ENCODE data around the gene GALNT8.
"Not testable (repeated sequence)": the region's sequence is repeated elsewhere in the genome, so short reads cannot be mapped to it uniquely, and the experiment has no call there.

Gene GALNT8, protein sequence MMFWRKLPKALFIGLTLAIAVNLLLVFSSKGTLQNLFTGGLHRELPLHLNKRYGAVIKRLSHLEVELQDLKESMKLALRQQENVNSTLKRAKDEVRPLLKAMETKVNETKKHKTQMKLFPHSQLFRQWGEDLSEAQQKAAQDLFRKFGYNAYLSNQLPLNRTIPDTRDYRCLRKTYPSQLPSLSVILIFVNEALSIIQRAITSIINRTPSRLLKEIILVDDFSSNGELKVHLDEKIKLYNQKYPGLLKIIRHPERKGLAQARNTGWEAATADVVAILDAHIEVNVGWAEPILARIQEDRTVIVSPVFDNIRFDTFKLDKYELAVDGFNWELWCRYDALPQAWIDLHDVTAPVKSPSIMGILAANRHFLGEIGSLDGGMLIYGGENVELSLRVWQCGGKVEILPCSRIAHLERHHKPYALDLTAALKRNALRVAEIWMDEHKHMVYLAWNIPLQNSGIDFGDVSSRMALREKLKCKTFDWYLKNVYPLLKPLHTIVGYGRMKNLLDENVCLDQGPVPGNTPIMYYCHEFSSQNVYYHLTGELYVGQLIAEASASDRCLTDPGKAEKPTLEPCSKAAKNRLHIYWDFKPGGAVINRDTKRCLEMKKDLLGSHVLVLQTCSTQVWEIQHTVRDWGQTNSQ

DNA sequence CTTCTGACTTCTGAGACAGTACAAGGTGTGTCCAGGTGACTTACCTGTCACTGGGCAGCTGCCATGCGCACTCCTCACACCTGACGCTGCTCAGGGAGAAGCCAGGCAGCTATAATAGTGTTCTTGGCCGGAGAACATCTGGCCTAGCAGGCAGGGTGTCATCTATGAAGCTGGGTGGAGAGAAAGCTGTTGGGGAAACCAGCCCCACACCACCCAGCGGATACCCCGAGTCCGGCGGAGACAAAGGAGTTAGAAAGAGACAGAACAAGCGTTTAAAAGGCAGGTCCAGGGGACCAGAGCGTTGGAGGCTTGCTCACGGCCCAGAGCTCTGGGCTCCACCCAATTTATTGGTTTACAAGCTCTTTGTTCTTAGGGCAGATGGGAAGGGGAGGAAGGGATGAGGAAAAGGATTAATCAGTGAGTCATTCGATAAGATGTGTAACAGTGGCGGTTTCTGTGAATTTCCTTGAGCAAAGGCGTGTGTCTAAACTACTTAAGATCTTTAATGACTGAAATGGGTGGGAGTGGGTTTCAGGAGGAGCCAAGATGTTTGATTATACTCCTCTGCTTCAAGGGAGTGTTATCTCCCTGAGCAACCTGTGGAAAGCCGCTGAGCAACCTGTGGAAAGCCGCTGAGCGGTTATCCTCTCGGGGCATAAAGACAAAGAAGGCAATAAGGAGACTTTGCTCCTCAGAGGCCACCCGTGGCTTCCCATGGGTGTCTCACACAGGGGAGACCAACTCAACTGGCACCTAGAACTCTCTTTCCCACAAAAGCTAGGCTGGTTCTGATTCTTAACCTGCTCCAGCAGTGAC lies at the start of gene GALNT8:
GALNT8 (plus strand) TSS at position 580 of the 816 bp plus-strand sequence. CDS start 278 bp downstream, outside the sequence.
- DNase-seq = no peak

DNA sequence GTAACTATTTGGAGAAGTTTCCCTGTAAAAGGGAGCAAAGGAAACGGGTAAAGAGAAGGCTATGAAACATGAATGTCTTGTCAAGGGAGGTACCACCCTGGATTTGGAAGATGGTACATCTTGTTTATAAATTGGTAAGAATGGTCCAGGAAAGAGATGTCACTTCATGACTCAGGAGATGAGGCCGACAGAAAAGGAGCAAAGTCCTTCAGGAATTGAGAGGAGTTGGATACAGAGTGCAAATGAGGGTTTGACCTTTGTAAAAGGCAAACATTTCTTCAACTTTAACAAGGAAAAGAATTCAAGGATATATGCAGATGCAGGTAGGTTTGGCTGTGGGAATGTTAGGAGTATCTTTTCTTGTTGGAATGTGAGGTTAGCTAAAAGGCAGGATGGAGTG lies 40.5 kb upstream of the GALNT8 start:
- DNase-seq = no peak

DNA sequence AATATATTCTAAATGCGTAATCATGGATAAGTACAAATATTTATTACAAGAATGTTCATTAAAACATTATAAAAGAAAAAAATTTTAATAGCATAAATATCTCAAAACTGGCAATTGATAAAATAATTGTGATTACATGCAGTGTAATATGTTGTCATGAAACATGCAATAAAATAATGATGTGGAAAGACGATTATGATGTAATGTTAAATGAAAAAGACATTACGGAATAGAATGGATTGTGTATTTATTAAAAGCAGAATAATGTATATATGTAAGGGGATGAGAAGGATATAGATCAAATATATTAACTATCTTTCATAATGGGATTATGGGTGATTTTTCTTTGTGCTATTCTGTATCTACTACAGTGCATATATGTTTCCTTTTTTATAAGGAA lies 38.5 kb upstream of the GALNT8 start:
- no peak for DNase-seq

DNA sequence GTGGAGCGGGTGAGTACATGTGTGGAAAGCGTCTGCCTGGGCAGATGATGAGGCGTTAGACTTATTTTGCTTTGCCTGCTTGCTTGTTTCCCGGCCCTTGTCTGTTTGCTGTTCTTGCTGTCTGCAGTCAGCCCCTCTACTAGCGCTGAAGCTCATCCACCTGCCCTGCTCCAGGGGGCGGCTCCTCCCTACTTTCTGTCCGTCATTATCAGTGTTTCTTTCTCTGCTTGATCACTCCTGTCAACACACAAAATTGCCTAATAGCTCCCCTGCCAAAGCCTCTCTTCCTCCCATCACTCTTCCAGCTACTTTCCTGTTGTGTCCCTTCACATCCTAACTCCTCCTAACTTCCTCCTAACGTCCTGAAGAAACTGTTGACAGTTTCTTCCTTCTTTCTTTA lies 34.9 kb upstream of the GALNT8 start:
- no peak for DNase-seq

DNA sequence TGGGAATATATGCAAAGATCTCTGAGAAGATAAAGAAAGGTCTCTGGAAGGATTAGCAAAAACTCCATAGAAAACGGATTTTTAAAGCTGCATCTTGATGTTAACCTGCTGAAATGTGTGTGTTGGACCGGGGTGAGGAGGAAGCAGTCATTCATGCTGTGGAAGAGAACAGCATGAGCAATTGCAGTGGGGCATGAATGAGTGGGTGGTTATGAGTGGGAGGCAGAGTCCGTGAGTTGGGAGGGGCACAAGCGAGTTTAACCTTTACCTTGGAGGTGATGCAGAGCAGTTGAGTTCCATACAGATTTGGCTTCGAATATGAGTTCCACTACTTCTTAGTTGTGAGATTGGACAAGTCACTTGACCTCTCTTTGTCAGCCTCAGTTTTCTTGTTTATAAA lies 29.4 kb upstream of the GALNT8 start:
- DNase-seq = no peak

DNA sequence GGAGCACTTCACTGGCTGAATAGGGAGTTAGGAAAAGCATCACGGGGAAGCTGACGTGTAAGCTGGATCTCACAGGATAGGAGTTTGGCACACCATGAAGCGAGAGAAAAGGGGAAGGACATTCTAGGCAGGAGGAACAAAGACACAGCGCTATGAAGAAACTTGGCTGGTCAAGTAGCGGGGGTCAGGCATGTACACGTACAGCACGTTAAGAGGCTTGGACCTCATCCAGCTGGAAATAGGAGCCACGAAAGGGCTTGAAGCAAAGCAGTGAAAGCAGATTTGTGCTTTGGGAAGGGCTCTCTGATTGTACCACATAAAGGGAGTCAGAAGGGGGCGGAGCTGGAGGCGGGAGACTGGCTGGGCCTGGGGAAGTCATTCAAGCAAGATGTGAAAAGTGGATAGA lies 19.6 kb upstream of the GALNT8 start:
- DNase-seq = peak; percentile 8

DNA sequence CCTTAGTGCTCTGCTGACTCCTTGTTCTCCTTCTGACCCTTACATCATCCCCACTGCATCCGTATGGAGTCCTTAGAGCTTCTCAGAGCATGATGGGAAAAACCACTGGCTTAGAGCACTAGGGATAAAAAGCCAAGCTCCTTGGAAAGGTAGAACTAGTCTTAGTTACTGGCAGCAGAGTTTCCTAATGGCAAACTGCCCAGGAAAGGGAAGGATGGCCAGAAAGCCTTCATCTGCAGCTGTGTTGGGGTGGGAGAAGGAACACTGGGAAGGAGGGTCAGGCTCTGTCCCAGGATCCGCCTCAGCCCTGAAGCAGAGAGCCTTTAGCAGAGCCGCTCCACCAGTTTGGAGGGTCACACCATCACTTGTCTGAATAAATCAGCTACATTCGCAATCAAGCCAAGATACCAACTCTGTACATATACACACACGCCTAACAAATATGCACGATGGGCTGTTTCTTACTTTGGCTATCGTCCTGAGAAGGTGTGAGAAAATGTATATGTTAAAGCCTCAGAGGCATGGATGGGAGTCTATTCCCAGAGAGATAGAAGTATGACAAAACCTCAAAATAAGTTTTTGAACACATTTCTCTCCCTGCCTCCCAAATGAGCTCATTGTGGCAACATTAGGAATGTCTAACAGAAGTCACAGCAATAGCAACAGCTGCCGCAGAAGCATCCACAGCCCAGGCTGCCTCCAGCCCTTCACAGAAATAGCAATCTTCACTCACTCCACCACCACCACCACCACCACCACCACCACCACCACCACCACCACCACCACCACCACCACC lies 18.6 kb upstream of the GALNT8 start:
- DNase-seq = no peak

DNA sequence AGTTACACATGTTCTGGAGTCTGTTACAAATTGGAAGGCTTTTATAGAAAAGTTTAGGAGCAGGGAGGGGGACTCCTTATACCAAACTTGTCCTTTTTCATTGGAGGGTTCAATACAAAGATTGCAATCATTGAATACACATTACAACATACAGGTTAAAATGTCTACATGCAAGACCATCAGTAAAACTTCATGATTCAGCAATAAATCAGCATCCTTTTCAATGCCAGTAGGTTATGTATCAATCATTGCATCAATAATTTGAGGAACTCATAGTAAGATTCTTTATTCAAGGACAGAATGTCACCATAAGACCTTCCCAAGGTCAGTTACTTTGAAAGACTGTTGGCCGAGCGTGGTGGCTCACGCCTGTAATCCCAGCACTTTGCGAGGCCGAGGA lies 16.5 kb upstream of the GALNT8 start:
- DNase-seq = no peak

DNA sequence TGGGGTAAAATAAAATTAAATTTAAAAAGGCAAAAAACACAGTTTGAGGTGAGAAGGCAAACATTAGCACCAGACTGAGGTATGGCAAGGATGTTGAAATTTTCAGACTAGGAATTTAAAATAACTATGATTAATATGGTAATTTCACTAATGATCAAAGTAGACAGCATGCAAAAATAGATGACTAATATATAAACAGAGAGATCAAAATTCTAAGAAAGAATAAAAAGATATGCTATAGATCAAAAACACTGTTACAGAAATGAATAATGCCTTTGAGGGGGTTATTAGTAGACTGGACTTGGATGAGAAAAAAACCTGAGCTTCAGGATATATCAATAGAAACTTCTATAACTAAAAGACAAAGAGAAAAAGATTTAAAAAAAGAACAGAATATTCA lies 14.4 kb upstream of the GALNT8 start:
- DNase-seq = no peak

DNA sequence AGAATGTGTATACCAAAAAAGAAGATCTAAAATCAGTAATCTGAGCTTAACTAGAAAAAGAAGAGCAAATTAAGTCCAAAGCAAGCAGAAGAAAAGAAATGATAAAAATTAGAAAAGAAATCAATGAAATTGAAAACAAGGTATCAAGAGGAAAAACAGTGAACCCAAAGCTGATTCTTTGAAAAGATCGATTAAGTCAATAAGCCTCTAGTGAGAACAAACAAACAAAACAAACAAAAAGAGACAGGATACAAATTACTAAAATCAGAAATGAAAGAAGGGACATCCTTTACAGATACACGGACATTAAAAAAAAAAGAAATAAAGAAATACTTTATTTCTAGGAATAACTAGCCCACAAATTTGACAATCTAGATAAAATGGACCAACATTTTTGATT lies 12.9 kb upstream of the GALNT8 start:
- no peak for DNase-seq

DNA sequence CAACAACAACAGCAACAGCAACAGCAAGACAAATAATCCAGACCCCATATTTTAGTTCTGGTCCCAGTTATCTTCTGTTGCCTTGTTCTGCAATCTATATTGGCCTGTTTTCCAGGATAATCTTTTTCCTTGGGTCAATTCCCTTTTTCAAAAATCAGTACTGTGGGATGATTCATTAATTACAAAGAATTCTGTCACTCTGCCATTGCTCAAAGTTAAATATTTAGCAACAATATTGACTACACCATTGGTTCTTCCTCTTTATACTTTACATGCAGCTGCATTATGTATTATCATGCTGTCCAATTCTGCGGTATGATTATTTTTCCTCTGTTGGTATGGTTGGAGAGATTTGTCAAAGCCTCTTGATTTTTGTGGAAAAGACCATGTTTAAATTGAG lies 10.1 kb upstream of the GALNT8 start:
- DNase-seq = no peak

DNA sequence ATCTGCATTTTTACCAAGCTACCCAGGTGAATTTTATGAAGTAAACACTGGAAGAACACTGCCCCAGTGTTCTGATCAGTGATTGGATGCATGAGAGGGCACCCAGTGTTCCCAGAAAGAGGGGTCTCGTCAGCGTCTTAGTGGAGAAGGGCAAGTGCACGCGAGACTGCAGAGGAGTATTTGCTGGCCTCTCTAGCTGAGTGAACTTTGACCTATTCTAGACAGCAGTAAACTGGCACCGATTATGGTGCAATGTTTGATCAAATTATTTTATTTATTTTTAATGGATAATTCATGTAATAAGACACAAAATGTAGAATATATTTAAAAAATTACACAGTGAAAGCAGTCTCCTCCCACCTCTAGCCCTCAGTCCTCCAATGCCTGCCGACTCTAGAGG lies 5.3 kb upstream of the GALNT8 start:
- DNase-seq = no peak

DNA sequence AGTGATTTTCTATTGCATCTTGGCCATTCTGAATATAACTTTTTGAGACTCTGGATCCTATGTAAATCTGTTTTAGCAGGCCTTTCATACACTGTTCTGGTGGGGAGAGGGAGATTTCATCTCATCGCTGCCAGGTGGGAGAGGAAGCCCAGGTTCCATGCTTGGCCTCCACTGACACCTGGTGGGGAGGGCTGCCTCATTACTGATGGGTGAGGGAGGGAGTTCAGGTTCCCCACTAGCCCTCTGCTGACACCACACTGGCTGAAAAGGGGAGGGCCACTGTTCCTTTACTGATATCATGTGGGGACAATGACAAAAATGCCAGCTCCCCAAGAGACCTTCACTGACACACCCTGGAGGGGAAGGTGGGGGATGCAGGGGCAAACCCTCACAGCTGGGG lies 2.4 kb upstream of the GALNT8 start:
- DNase-seq = no peak

DNA sequence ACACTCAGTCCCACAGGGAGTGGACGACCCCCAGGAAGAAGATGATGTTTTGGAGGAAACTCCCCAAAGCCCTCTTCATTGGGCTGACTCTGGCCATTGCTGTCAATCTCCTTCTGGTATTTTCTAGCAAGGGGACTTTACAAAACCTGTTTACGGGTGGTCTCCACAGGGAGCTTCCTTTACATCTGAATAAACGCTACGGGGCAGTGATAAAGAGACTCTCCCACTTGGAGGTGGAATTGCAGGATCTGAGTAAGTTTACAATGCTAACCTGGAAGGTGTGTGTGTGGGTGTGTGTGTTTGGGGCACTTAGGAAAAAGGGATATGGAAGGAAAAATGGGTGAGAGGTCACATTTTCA lies 416 bp downstream of the GALNT8 start:
- DNase-seq = no peak

DNA sequence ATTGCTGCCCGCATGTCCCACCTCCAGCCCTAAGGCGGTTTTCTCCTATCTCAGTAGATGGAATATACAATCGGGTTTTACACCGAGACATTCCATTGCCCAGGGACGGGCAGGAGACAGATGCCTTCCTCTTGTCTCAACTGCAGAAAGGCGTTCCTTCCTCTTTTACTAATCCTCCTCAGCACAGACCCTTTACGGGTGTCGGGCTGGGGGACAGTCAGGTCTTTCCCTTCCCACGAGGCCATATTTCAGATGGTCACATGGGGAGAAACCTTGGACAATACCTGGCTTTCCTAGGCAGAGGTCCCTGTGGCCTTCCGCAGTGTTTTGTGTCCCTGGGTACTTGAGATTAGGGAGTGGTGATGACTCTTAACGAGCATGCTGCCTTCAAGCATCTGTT lies 1.4 kb downstream of the GALNT8 start:
- DNase-seq = not testable (repeated sequence)

DNA sequence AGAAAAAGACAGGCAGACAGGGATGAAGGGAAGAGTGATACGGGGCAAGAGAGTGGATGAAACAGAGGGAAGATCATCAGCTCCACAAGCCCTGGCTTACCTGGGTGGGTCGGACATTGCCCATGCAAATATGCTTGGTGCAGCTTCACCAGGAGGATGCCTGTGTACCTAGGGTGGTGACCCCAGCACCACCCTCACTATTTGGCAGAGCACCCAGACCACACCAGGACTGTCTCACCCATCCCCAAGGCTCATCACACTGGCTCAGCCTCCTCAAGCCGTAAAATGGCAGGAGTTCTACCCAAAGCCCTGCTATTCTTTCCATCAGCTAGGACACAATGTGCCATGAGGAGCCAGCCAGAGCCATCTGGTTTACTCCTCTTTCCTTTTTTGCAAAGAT lies 3.0 kb downstream of the GALNT8 start:
- DNase-seq = no peak

DNA sequence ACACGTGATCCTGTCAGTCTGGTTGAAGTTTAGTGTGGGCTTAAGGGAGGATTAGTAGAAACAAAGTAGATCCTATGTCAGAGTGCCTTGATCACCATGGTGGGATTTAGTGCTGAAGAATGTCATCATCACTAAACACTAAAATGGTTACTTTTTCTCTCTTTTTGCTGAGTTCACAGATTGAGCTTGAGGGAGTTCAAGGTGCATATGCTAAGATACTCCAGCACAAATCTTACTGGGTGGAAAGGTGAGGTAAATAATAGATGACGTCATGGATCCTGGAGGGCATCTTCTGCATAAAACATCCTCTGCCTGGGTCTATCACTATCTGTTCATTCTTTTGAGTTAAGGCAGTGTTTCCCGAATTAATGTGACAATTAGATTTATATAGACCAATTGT lies 4.9 kb downstream of the GALNT8 start:
- DNase-seq = no peak

DNA sequence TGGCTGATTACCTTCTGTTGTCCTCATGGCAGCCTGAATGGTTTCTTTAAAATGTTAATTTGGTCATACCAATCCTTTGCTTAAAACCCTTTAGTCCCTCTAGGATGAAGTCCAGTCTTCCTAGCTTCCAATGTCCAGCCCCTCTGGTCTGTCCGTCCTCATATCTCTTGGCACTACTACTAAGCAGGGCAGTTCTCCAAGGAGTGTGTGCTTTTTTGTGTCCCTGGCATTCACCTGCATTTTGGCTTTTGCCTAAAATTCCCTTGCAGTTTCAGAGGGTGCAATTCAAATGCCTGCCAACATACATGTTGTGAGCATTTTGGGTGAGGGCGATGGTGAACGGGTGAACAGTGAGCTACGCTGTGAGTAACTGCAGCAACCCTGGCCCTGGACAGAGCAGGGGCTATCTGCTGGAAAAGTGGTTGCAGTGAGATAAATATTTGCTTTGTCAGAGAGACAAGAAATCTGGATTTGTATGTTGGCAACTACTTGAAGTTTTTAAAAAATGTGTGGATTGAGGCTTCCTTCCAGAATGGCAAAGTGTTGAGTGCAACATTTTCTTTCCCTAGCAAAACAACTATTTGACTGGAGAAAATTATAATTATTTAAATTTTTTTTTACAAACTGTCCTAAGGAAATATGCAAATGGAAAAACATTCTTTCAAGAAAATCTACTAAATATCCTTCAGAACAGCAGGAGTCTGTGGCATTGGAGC lies 14.6 kb downstream of the GALNT8 start:
- no peak for DNase-seq

DNA sequence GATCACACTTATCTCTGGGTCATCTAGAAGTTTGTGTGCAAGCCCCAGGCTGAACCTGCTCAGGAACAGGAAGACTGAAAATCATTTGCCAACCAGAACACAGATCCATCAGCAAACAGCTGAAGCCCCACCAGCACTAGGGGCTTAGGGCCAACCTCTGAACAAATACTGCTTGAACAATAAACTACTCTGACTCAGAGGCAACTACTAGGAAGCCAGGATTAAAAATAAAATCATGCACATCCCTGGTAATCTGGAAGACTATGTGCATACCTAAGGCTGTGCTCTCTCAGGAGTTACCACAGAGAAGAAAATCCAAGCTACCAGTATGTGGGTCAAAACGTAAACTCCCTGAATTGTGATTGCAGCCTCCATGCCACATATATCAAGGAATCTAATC lies 15.9 kb downstream of the GALNT8 start:
- DNase-seq = no peak

DNA sequence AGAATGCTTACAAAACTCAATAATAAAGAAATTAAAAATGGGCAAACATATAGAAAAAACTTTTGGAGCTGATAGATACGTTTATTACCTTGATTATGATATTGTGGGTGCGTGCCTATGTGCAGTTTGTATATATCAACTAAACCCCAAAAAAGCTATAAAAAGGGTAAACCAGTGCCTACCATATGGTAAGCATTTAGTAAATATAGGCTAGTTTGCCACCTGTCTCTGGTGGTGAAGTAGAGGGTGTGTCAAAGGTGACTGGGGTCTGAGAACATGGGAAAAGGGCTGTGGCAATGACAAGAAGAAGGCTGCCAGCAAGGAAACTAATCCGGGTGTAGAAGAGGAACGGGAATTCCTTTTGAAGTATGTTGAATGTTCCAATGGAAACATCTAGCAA lies 18.3 kb downstream of the GALNT8 start:
- DNase-seq = no peak

DNA sequence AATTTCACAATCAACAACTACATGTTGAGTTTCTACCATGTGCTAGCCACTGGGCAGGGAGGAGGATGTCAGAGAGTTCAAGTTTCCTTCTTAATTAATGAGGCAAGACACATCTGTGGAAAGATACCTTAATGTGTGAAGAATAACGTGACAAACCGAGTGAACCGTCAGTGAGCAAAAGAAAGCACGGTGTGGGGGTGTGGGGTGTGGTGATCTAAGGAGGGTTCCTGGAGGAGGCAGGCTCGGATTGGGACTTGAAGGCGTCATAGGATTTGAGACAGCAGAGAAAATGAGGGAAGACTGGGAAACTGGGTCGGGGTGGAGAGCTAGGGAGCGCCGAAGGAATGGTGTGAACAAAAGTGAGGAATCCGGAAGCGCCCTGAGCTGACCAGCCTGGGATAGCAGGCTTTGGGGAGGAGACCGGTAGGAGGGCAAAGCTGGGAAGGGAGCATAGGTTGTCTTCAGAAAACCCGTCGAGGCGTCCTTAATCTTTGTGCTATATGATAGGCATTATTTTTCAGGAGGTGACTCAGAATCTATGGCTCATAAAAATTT lies 22.3 kb downstream of the GALNT8 start:
- DNase-seq = no peak

DNA sequence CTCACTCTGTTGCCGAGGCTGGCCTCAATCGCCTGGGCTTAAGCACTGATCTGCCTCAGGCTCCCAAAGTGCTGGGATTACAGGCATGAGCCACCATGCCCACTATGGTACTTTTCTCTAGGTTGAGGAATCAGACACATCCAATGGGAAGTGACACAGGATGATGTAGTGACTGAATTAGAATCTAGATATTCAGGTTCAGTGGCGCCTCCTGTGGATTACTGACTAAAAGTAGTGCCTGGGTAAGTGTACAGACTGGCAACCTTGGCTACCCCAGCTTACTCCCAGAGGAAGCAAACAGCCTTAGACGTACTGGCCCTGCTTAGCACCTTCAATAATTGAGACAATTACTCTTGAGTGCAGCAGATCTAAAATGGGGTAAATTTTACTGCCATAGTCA lies 22.8 kb downstream of the GALNT8 start:
- DNase-seq = no peak

Measured in NCI-H1092 treated with DMSO at 0.1 percent for 48 hours (cell line).